ENCODE results near the gene RAF1. TPM values are rescaled to one million over a fixed set of nuclear protein-coding genes. Genes with fewer than 3 reads are reported as not detected.
A peak's percentile ranks its signal among the peaks of the same experiment; 100 is the strongest.

RAF1 gene
- total RNA-seq, 2 experiments from 2014 or later: 127 to 139 TPM

DNA sequence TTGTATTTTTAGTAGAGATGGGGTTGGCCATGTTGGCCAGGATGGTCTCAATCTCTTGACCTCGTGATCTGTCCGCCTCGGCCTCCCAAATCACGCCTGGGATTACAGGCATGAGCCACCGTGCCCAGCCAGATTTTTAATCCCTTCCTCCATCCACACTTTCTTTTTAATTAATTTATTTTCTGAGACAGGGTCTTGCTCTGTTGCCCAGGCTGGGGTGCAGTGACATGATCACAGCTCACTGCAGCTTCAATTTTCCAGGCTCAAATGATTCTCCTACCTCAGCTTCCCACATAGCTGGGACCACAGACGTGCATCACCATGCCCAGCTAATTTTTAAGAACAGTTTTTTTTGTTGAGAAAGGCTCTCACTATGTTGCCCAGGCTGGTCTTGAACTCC lies 43.6 kb downstream of the RAF1 start:
- Mint-ChIP-seq H3K4me1 (ENCODE audit: low read depth) (peaks cover 56% of the 10 kb centered on the region), H3K27me3 (no peaks in the 10 kb centered on the region), H3K27ac (peak overlapping the region; percentile 65), H3K36me3 (ENCODE audit: low read depth) (peaks cover 30% of the 10 kb centered on the region), H3K4me3 (no peak overlapping the region), H3K9me3 (no peaks in the 10 kb centered on the region)
- peaks cover 27% of the 10 kb centered on the region for H3K36me3 ChIP-seq (ENCODE audit: insufficient read depth, low read length)
- no peaks in the 10 kb centered on the region for H3K9me3 ChIP-seq (ENCODE audit: control insufficient read depth in 1 of 2, insufficient read depth in 1 of 2, low read length in 2 of 2)
- no peak overlapping the region for H3K27ac ChIP-seq (ENCODE audit: low read depth in 1 of 2, low read length in 2 of 2)
- no peaks in the 10 kb centered on the region for H3K27me3 ChIP-seq (ENCODE audit: control insufficient read depth in 1 of 2, insufficient read depth in 2 of 2, low read length in 2 of 2)
- POLR2A ChIA-PET: no interaction called here
- ATAC-seq (ENCODE audit: poor library complexity) (no peak), DNase-seq (no peak)
- CTCF ChIA-PET: no interaction called here
- intact Hi-C loops (cut with DNase I, micrococcal nuclease): no loop called here
- peaks cover 17% of the 10 kb centered on the region for H3K4me1 ChIP-seq (ENCODE audit: insufficient read depth, low read length)
- H3K4me3 ChIP-seq (ENCODE audit: low read length): no peak overlapping the region
- no peak for TF ChIP-seq CTCF (IDR thresholded peaks at IDR 0.05)

DNA sequence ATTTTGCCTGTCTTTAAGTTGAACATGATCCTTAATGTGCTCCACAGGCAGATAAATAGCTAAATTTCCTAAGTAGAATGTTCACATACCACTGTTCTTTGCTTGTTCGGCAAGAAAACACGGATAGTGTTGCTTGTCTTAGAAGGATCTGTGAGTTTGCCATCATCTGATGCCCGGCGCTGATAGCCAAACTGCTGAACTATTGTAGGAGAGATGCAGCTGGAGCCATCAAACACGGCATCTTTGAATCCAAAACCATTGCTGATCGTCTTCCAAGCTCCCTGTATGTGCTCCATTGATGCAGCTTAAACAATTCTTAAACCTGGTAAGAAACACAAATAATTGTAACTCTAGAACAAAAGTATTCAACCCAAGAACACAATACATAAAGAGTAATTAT lies 45.5 kb downstream of the RAF1 start:
- ChIA-PET POLR2A (no interaction called here), CTCF (interaction anchor here (1.4 kb wide), 1 partner anchor 11 kb away, joined by 3 read pairs; no protein-coding TSS in a partner anchor)
- intact Hi-C loops (cut with DNase I, micrococcal nuclease): no loop called here
- Mint-ChIP-seq H3K4me3 (no peak overlapping the region), H3K9me3 (no peaks in the 10 kb centered on the region), H3K27ac (peak overlapping the region; percentile 39), H3K36me3 (ENCODE audit: low read depth) (peaks cover 49% of the 10 kb centered on the region), H3K27me3 (no peaks in the 10 kb centered on the region), H3K4me1 (ENCODE audit: low read depth) (peaks cover 63% of the 10 kb centered on the region)
- Histone ChIP-seq H3K27ac (ENCODE audit: low read depth in 1 of 2, low read length in 2 of 2) (no peak overlapping the region), H3K9me3 (ENCODE audit: control insufficient read depth in 1 of 2, insufficient read depth in 1 of 2, low read length in 2 of 2) (no peaks in the 10 kb centered on the region), H3K4me1 (ENCODE audit: insufficient read depth, low read length) (peaks cover 10% of the 10 kb centered on the region), H3K4me3 (ENCODE audit: low read length) (no peak overlapping the region), H3K36me3 (ENCODE audit: insufficient read depth, low read length) (peaks cover 32% of the 10 kb centered on the region), H3K27me3 (ENCODE audit: control insufficient read depth in 1 of 2, insufficient read depth in 2 of 2, low read length in 2 of 2) (no peaks in the 10 kb centered on the region)
- DNase-seq: no peak
- TF ChIP-seq CTCF (IDR thresholded peaks at IDR 0.05): no peak
- ATAC-seq (ENCODE audit: poor library complexity): no peak

DNA sequence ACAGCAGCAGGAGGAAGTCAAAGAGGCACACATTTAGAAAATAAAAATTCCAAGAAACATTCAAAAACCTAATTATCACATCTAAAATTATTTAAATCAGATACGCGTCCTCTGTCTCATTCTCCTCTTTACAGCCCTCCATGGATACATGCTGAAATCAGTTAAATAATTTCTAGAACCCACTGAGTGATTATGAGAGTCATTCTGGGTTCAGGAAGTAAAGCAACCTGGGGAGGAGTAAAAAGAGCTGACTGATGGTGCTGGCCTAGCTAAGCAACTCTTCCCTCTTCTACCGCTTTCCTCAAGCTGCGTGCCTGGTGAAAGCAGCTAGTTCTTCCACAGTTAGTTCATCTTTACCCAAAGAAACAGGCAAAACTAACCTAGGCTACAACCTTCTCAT lies 48.7 kb downstream of the RAF1 start:
- intact Hi-C loops (cut with DNase I, micrococcal nuclease): no loop called here
- Histone ChIP-seq H3K9me3 (ENCODE audit: control insufficient read depth in 1 of 2, insufficient read depth in 1 of 2, low read length in 2 of 2) (no peaks in the 10 kb centered on the region), H3K27ac (ENCODE audit: low read depth in 1 of 2, low read length in 2 of 2) (no peak overlapping the region), H3K4me3 (ENCODE audit: low read length) (no peak overlapping the region), H3K4me1 (ENCODE audit: insufficient read depth, low read length) (no peaks in the 10 kb centered on the region), H3K27me3 (ENCODE audit: control insufficient read depth in 1 of 2, insufficient read depth in 2 of 2, low read length in 2 of 2) (no peaks in the 10 kb centered on the region), H3K36me3 (ENCODE audit: insufficient read depth, low read length) (peaks cover 48% of the 10 kb centered on the region)
- Mint-ChIP-seq H3K4me3 (no peak overlapping the region), H3K27me3 (no peaks in the 10 kb centered on the region), H3K4me1 (ENCODE audit: low read depth) (peaks cover 55% of the 10 kb centered on the region), H3K27ac (peak overlapping the region; percentile 41), H3K36me3 (ENCODE audit: low read depth) (peaks cover 60% of the 10 kb centered on the region), H3K9me3 (no peaks in the 10 kb centered on the region)
- ATAC-seq (ENCODE audit: poor library complexity): no peak
- DNase-seq: no peak
- CTCF ChIA-PET: no interaction called here
- no peak for TF ChIP-seq CTCF (IDR thresholded peaks at IDR 0.05)
- POLR2A ChIA-PET: interaction anchor here (1.6 to 2.7 kb wide), 2 partner anchors 14 to 48 kb away, joined by 5 to 15 read pairs; partner anchors contain the start of gene RAF1

All from CD4-positive, alpha-beta T cell (primary cell).